ENCODE results near the gene ARHGAP33. TPM values are rescaled to one million over a fixed set of nuclear protein-coding genes. Genes with fewer than 3 reads are reported as not detected.

The ARHGAP33 gene
- total RNA-seq, 1 donor = 7.4 TPM

GRCh38 chr19:35774274-35775045 lies 904 bp upstream of the ARHGAP33 start:
- DNase-seq (ENCODE audit: low read depth) = peak; percentile 1
- peak overlapping the region; percentile 55 for H3K4me3 ChIP-seq (ENCODE audit: low read depth, low read length)

GRCh38 chr19:35775046-35775297 lies 392 bp upstream of the ARHGAP33 start:
- TF ChIP-seq CTCF (IDR thresholded peaks at IDR 0.05; ENCODE audit: insufficient read depth, low read length) = no peak
- DNase-seq (ENCODE audit: low read depth) = no peak
- peak overlapping the region; percentile 55 for H3K4me3 ChIP-seq (ENCODE audit: low read depth, low read length)

More at GRCh38 chr19:35774274-35775045, 904 bp upstream of the ARHGAP33 start:
- no peak for TF ChIP-seq CTCF (IDR thresholded peaks at IDR 0.05; ENCODE audit: insufficient read depth, low read length)

GRCh38 chr19:35776102-35776788 lies 881 bp downstream of the ARHGAP33 start:
- DNase-seq (ENCODE audit: low read depth) = no peak
- TF ChIP-seq CTCF (IDR thresholded peaks at IDR 0.05; ENCODE audit: insufficient read depth, low read length) = no peak
- peak overlapping the region; percentile 78 for H3K4me3 ChIP-seq (ENCODE audit: low read depth, low read length)

GRCh38 chr19:35777086-35777841 lies 1.9 kb downstream of the ARHGAP33 start:
- peak; percentile 10 for DNase-seq (ENCODE audit: low read depth)
- H3K4me3 ChIP-seq (ENCODE audit: low read depth, low read length) = no peak overlapping the region
- TF ChIP-seq CTCF (IDR thresholded peaks at IDR 0.05; ENCODE audit: insufficient read depth, low read length) = no peak

- H3K4me3 ChIP-seq (ENCODE audit: low read depth, low read length) = no peak overlapping the region
- DNase-seq (ENCODE audit: low read depth) = no peak
- TF ChIP-seq CTCF (IDR thresholded peaks at IDR 0.05; ENCODE audit: insufficient read depth, low read length) = no peak
Observed at GRCh38 chr19:35777961-35778360, 2.6 kb downstream of the ARHGAP33 start.

GRCh38 chr19:35779033-35779432 lies 3.7 kb downstream of the ARHGAP33 start:
- no peak overlapping the region for H3K4me3 ChIP-seq (ENCODE audit: low read depth, low read length)
- no peak for TF ChIP-seq CTCF (IDR thresholded peaks at IDR 0.05; ENCODE audit: insufficient read depth, low read length)
- DNase-seq (ENCODE audit: low read depth) = no peak

All from fibroblast of the aortic adventitia (primary cell).